ENCODE measurements around the gene SEC14L2. TPM values are rescaled to one million over a fixed set of nuclear protein-coding genes. Genes with fewer than 3 reads are reported as not detected.
"Not testable (repeated sequence)": the region's sequence is repeated elsewhere in the genome, so short reads cannot be mapped to it uniquely, and the experiment has no call there.

The SEC14L2 gene
- total RNA-seq, 1 experiment from 2014 or later, result 14.4 TPM

GRCh38 chr22:30445438-30446145 lies 48.8 kb downstream of the SEC14L2 start:
- no peaks in the 10 kb centered on the region for H3K27me3 ChIP-seq (replicated peaks; ENCODE audit: insufficient read depth, low read depth, low read length, poor library complexity)
- no peak overlapping the region for H3K4me3 ChIP-seq (ENCODE audit: low read depth, low read length, poor library complexity, severe bottlenecking)
- H3K4me1 ChIP-seq (ENCODE audit: insufficient read depth, low read length, poor library complexity, severe bottlenecking), result peaks cover 20% of the 10 kb centered on the region
- no TSS peak for BruUV-seq (replicated peaks)
- no peak overlapping the region for H3K27ac ChIP-seq (ENCODE audit: low read depth, low read length, poor library complexity, severe bottlenecking)
- no peak for TF ChIP-seq EZH2 (IDR thresholded peaks at IDR 0.05; ENCODE audit: borderline replicate concordance, low read depth, low read length, poor library complexity, severe bottlenecking)
- TF ChIP-seq CTCF (conservative IDR thresholded peaks at IDR 0.05; ENCODE audit: low read depth, low read length), result no peak
- intact Hi-C loops (cut with micrococcal nuclease; ENCODE audit: unreplicated experiment), result loop anchor here (1.0 to 10.0 kb wide), 3 partner anchors 39 to 310 kb away; partner anchors contain the start of gene TCN2
- H3K9me3 ChIP-seq (ENCODE audit: low read depth, low read length, poor library complexity, severe bottlenecking), result no peaks in the 10 kb centered on the region
- CTCF ChIA-PET, result interaction anchor here (0.9 kb wide), 1 partner anchor 310 kb away, joined by 4 read pairs; no protein-coding TSS in a partner anchor
- no peaks in the 10 kb centered on the region for H3K36me3 ChIP-seq (ENCODE audit: insufficient read depth, low read length, poor library complexity, severe bottlenecking)
- no peak for DNase-seq (ENCODE audit: low spot score)
- POLR2A ChIA-PET (ENCODE audit: low non-redundant PET), result interaction anchor here (1.0 kb wide), 1 partner anchor 10 kb away, joined by 3 read pairs; no protein-coding TSS in a partner anchor

- no peak for DNase-seq (ENCODE audit: low spot score)
- ChIA-PET CTCF (no interaction called here), POLR2A (ENCODE audit: low non-redundant PET) (no interaction called here)
- H3K4me3 ChIP-seq (ENCODE audit: low read depth, low read length, poor library complexity, severe bottlenecking), result no peak overlapping the region
- H3K36me3 ChIP-seq (ENCODE audit: insufficient read depth, low read length, poor library complexity, severe bottlenecking), result no peaks in the 10 kb centered on the region
- TF ChIP-seq EZH2 (IDR thresholded peaks at IDR 0.05; ENCODE audit: borderline replicate concordance, low read depth, low read length, poor library complexity, severe bottlenecking), result no peak
- no peak for TF ChIP-seq CTCF (conservative IDR thresholded peaks at IDR 0.05; ENCODE audit: low read depth, low read length)
- peaks cover 12% of the 10 kb centered on the region for H3K4me1 ChIP-seq (ENCODE audit: insufficient read depth, low read length, poor library complexity, severe bottlenecking)
- H3K9me3 ChIP-seq (ENCODE audit: low read depth, low read length, poor library complexity, severe bottlenecking), result no peaks in the 10 kb centered on the region
- no TSS peak for BruUV-seq (replicated peaks)
- intact Hi-C loops (cut with micrococcal nuclease; ENCODE audit: unreplicated experiment), result loop anchor here (10.0 kb wide), 1 partner anchor 157 kb away; the partner anchor contains the start of gene TCN2
- H3K27me3 ChIP-seq (replicated peaks; ENCODE audit: insufficient read depth, low read depth, low read length, poor library complexity), result no peaks in the 10 kb centered on the region
- H3K27ac ChIP-seq (ENCODE audit: low read depth, low read length, poor library complexity, severe bottlenecking), result no peak overlapping the region
These were observed 50.8 kb downstream of the SEC14L2 start for GRCh38 chr22:30447656-30448055.

GRCh38 chr22:30451488-30451887 lies 54.7 kb downstream of the SEC14L2 start:
- POLR2A ChIA-PET (ENCODE audit: low non-redundant PET); H3K27me3 ChIP-seq (replicated peaks; ENCODE audit: insufficient read depth, low read depth, low read length, poor library complexity); H3K9me3 ChIP-seq (ENCODE audit: low read depth, low read length, poor library complexity, severe bottlenecking); BruUV-seq (replicated peaks); DNase-seq (ENCODE audit: low spot score); H3K27ac ChIP-seq (ENCODE audit: low read depth, low read length, poor library complexity, severe bottlenecking); intact Hi-C loops (cut with micrococcal nuclease; ENCODE audit: unreplicated experiment); H3K4me1 ChIP-seq (ENCODE audit: insufficient read depth, low read length, poor library complexity, severe bottlenecking); H3K4me3 ChIP-seq (ENCODE audit: low read depth, low read length, poor library complexity, severe bottlenecking); CTCF ChIA-PET; H3K36me3 ChIP-seq (ENCODE audit: insufficient read depth, low read length, poor library complexity, severe bottlenecking): not testable (repeated sequence)

- DNase-seq (ENCODE audit: low spot score), result no peak
- Histone ChIP-seq H3K27me3 (replicated peaks; ENCODE audit: insufficient read depth, low read depth, low read length, poor library complexity) (no peaks in the 10 kb centered on the region), H3K36me3 (ENCODE audit: insufficient read depth, low read length, poor library complexity, severe bottlenecking) (no peaks in the 10 kb centered on the region), H3K27ac (ENCODE audit: low read depth, low read length, poor library complexity, severe bottlenecking) (no peak overlapping the region), H3K4me3 (ENCODE audit: low read depth, low read length, poor library complexity, severe bottlenecking) (no peak overlapping the region), H3K9me3 (ENCODE audit: low read depth, low read length, poor library complexity, severe bottlenecking) (no peaks in the 10 kb centered on the region), H3K4me1 (ENCODE audit: insufficient read depth, low read length, poor library complexity, severe bottlenecking) (no peaks in the 10 kb centered on the region)
- POLR2A ChIA-PET (ENCODE audit: low non-redundant PET), result no interaction called here
- BruUV-seq (replicated peaks), result no TSS peak
- TF ChIP-seq CTCF (conservative IDR thresholded peaks at IDR 0.05; ENCODE audit: low read depth, low read length) (no peak), EZH2 (IDR thresholded peaks at IDR 0.05; ENCODE audit: borderline replicate concordance, low read depth, low read length, poor library complexity, severe bottlenecking) (no peak)
- intact Hi-C loops (cut with micrococcal nuclease; ENCODE audit: unreplicated experiment), result no loop called here
- CTCF ChIA-PET, result no interaction called here
These were observed 56.0 kb downstream of the SEC14L2 start for GRCh38 chr22:30452861-30453260.
